ENCODE results near the gene KCNJ8. TPM values are rescaled to one million over a fixed set of nuclear protein-coding genes. Genes with fewer than 3 reads are reported as not detected.
"Not testable (repeated sequence)": the region's sequence is repeated elsewhere in the genome, so short reads cannot be mapped to it uniquely, and the experiment has no call there.

The KCNJ8 gene
- total RNA-seq, 2 donors from 2014 or later: 15.2 to 26.2 TPM

GRCh38 chr12:21815306-21816062, 41.0 kb upstream of the KCNJ8 start:
- intact Hi-C loops (cut with DNase I): no loop called here
- H3K36me3 ChIP-seq (replicated peaks in 1 of 2; ENCODE audit: insufficient read depth in 1 of 2, low read depth in 2 of 2): no peaks in the 10 kb centered on the region
- peaks cover 14% of the 10 kb centered on the region for H3K4me1 ChIP-seq
- H3K9me3 ChIP-seq: no peaks in the 10 kb centered on the region
- DNase-seq (no peak), ATAC-seq (no peak)
- H3K4me3 ChIP-seq: no peak overlapping the region
- 62 to 78% methylated on average over 1 of the region's 1 CpG for WGBS, 2 donors
- no peak overlapping the region for H3K27ac ChIP-seq
- TF ChIP-seq CTCF (IDR thresholded peaks at IDR 0.05) (no peak), POLR2A (IDR thresholded peaks at IDR 0.05) (no peak)
- H3K27me3 ChIP-seq: no peaks in the 10 kb centered on the region

GRCh38 chr12:21814814-21815213, 40.3 kb upstream of the KCNJ8 start:
- no peak for ATAC-seq
- no peaks in the 10 kb centered on the region for H3K9me3 ChIP-seq
- peaks cover 14% of the 10 kb centered on the region for H3K4me1 ChIP-seq
- intact Hi-C loops (cut with DNase I): no loop called here
- DNase-seq: no peak
- WGBS, 2 donors: 76 to 95% methylated on average over 3 of the region's 3 CpGs
- no peak overlapping the region for H3K27ac ChIP-seq
- H3K4me3 ChIP-seq: no peak overlapping the region
- no peaks in the 10 kb centered on the region for H3K27me3 ChIP-seq
- TF ChIP-seq CTCF (IDR thresholded peaks at IDR 0.05) (no peak), POLR2A (IDR thresholded peaks at IDR 0.05) (no peak)
- H3K36me3 ChIP-seq (replicated peaks in 1 of 2; ENCODE audit: insufficient read depth in 1 of 2, low read depth in 2 of 2): no peaks in the 10 kb centered on the region

GRCh38 chr12:21814327-21814726, 39.8 kb upstream of the KCNJ8 start:
- Histone ChIP-seq H3K36me3 (replicated peaks in 1 of 2; ENCODE audit: insufficient read depth in 1 of 2, low read depth in 2 of 2) (no peaks in the 10 kb centered on the region), H3K27ac (no peak overlapping the region), H3K4me1 (peaks cover 14% of the 10 kb centered on the region), H3K4me3 (no peak overlapping the region), H3K9me3 (no peaks in the 10 kb centered on the region), H3K27me3 (no peaks in the 10 kb centered on the region)
- whole genome bisulfite sequencing, 2 donors: 62 to 71% methylated on average over 2 of the region's 2 CpGs
- intact Hi-C loops (cut with DNase I): no loop called here
- ATAC-seq (no peak), DNase-seq (no peak)
- TF ChIP-seq CTCF (IDR thresholded peaks at IDR 0.05): no peak
- no peak for TF ChIP-seq POLR2A (IDR thresholded peaks at IDR 0.05)

GRCh38 chr12:21813751-21814150, 39.2 kb upstream of the KCNJ8 start:
- H3K36me3 ChIP-seq (replicated peaks in 1 of 2; ENCODE audit: insufficient read depth in 1 of 2, low read depth in 2 of 2): no peaks in the 10 kb centered on the region
- WGBS, 2 donors: 63 to 69% methylated on average over 3 of the region's 3 CpGs
- DNase-seq: no peak
- ATAC-seq: no peak
- peaks cover 8% of the 10 kb centered on the region for H3K4me1 ChIP-seq
- no peak overlapping the region for H3K4me3 ChIP-seq
- TF ChIP-seq CTCF (IDR thresholded peaks at IDR 0.05) (no peak), POLR2A (IDR thresholded peaks at IDR 0.05) (no peak)
- no peaks in the 10 kb centered on the region for H3K27me3 ChIP-seq
- intact Hi-C loops (cut with DNase I): no loop called here
- H3K9me3 ChIP-seq: no peaks in the 10 kb centered on the region
- no peak overlapping the region for H3K27ac ChIP-seq

GRCh38 chr12:21813125-21813524, 38.6 kb upstream of the KCNJ8 start:
- ATAC-seq: no peak
- no peaks in the 10 kb centered on the region for H3K27me3 ChIP-seq
- no peak overlapping the region for H3K27ac ChIP-seq

GRCh38 chr12:21812340-21812739, 37.8 kb upstream of the KCNJ8 start:
- H3K27me3 ChIP-seq; ATAC-seq; intact Hi-C loops (cut with DNase I); H3K4me3 ChIP-seq; H3K4me1 ChIP-seq; H3K36me3 ChIP-seq (replicated peaks in 1 of 2; ENCODE audit: insufficient read depth in 1 of 2, low read depth in 2 of 2); H3K27ac ChIP-seq; H3K9me3 ChIP-seq; DNase-seq: not testable (repeated sequence)
- 88 to 92% methylated on average over 2 of the region's 2 CpGs for WGBS, 2 donors

More at GRCh38 chr12:21813125-21813524, 38.6 kb upstream of the KCNJ8 start:
- TF ChIP-seq CTCF (IDR thresholded peaks at IDR 0.05) (no peak), POLR2A (IDR thresholded peaks at IDR 0.05) (no peak)
- Histone ChIP-seq H3K36me3 (replicated peaks in 1 of 2; ENCODE audit: insufficient read depth in 1 of 2, low read depth in 2 of 2) (no peaks in the 10 kb centered on the region), H3K4me3 (no peak overlapping the region), H3K9me3 (no peaks in the 10 kb centered on the region), H3K4me1 (peaks cover 6% of the 10 kb centered on the region)
- no peak for DNase-seq
- intact Hi-C loops (cut with DNase I): no loop called here
